Central memory CD8-positive, alpha-beta T cell (primary cell): ENCODE measurements around the gene PLIN5.
"Not testable (repeated sequence)": the region's sequence is repeated elsewhere in the genome, so short reads cannot be mapped to it uniquely, and the experiment has no call there.

Experiments
- ATAC-seq: fragments of 150-1000 bp; cut with Tn5 transposase; replicated peaks from 2 replicates; pipeline ENCODE4 v1.10.0; 2022; ENCODE audit warnings: mild to moderate bottlenecking, moderate FRiP score, moderate number of reproducible peaks; ENCODE audit not compliant: poor library complexity, severe bottlenecking; ENCODE audit errors: extremely low read depth
- DNase-seq, 2 donors: peaks; one replicate each; pipeline ENCODE4 v3.0.0; 2021; ENCODE audit warnings: low spot score in 2 of 2
- H3K27ac Mint-ChIP-seq: one replicate; pipeline ENCODE4 v1.8.0; 2022; ENCODE audit warnings: low read depth, mild to moderate bottlenecking, moderate library complexity, mixed read lengths
- H3K27me3 Mint-ChIP-seq: one replicate; pipeline ENCODE4 v1.8.0; 2022; ENCODE audit warnings: mixed read lengths
- H3K36me3 Mint-ChIP-seq: one replicate; pipeline ENCODE4 v1.8.0; 2022; ENCODE audit warnings: mild to moderate bottlenecking, moderate library complexity, mixed read lengths; ENCODE audit not compliant: insufficient read depth
- H3K4me1 Mint-ChIP-seq: one replicate; pipeline ENCODE4 v1.8.0; 2022; ENCODE audit warnings: mixed read lengths
- H3K4me3 Mint-ChIP-seq: one replicate; pipeline ENCODE4 v1.8.0; 2022; ENCODE audit warnings: mild to moderate bottlenecking, moderate library complexity, mixed read lengths
- H3K9me3 Mint-ChIP-seq: one replicate; pipeline ENCODE4 v1.8.0; 2022; ENCODE audit warnings: mixed read lengths

Gene PLIN5

GRCh38 chr19:4576016-4576933, 41.3 kb upstream of the PLIN5 start:
- no peak for ATAC-seq
- Mint-ChIP-seq H3K9me3 (no peaks in the 10 kb centered on the region), H3K4me1 (no peaks in the 10 kb centered on the region), H3K27me3 (peaks cover 51% of the 10 kb centered on the region), H3K36me3 (peaks cover 2% of the 10 kb centered on the region), H3K27ac (no peak overlapping the region), H3K4me3 (no peak overlapping the region)
- DNase-seq, result peak; percentile 40 to 68

DNA sequence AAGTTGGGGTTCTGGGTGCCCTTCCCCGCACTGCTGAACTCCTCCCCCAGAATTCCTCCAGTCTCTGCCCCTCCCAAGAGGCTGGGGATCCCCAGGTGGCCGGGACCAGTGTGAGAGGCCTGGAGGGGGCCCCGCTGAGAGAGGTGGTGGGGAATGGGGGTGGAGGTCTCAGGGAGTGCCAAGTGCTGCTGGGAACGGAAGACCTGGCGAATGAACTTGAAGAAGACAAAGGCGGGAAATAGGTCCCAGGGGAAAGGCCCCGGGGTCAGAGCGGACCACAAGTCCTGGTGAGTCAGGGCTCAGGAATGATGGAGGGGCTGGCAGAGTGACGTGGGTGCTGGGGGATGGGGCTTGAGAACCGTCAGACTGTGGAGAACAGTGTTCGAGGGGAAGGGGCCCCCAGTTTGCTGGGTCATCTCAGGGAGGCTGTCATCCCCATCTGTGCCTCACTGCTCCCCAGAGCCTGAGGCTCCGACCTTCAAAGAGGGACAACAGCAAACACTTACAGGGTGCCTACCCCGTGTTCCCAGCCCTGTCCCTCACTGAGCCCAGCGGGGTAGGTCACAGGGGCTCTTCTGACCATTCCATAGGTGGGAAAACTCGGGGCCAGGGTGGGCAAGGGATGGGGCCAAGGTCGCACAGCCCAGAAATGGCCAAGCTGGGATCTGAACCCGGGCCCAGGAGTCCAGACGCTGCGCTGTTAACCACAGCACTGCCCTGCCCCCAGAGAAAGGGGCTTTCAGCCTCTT, 40.4 kb upstream of the PLIN5 start:
- ATAC-seq, result no peak
- Mint-ChIP-seq H3K27ac (no peak overlapping the region), H3K9me3 (no peaks in the 10 kb centered on the region), H3K36me3 (peaks cover 2% of the 10 kb centered on the region), H3K27me3 (peaks cover 51% of the 10 kb centered on the region), H3K4me3 (no peak overlapping the region), H3K4me1 (no peaks in the 10 kb centered on the region)
- DNase-seq, result no peak

- H3K36me3 Mint-ChIP-seq, result peaks cover 2% of the 10 kb centered on the region
- no peak overlapping the region for H3K4me3 Mint-ChIP-seq
- H3K4me1 Mint-ChIP-seq, result no peaks in the 10 kb centered on the region
These were observed 38.7 kb upstream of the PLIN5 start for GRCh38 chr19:4573682-4574081.

DNA sequence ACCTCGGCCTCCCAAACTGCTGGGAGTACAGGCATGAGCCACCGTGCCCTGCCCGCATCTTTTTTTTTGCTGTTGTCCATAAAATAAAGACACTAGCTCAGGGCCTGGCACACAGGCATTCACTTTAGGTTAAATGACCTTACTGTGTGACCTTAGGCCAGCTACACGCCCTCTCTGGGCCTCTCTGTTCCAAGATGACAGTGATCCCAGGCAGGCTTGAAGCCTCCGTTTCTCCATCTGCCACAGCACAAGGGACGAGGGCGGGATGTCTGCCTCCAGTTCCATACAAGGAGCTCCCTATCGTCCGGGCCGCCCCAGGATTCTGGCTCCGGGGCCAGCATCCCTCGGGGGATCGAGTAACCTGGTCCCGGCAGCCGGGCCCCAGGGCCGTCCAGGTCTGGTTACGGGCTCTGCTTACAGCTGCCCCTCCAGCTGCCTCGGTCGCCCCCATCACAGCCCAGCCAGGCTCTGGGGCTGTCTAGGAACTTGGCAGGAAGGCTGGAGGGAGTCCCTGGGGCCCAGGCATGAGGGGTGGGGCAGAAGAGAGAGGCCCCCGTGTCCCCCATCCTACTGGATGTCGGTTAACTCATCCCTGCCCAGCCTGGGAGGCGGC, 36.4 kb upstream of the PLIN5 start:
- Mint-ChIP-seq H3K4me1 (no peaks in the 10 kb centered on the region), H3K36me3 (peaks cover 5% of the 10 kb centered on the region), H3K4me3 (no peak overlapping the region), H3K27ac (no peak overlapping the region), H3K27me3 (peaks cover 33% of the 10 kb centered on the region), H3K9me3 (no peaks in the 10 kb centered on the region)
- no peak for DNase-seq
- ATAC-seq, result no peak

More at GRCh38 chr19:4573682-4574081, 38.7 kb upstream of the PLIN5 start:
- Mint-ChIP-seq H3K27ac (no peak overlapping the region), H3K9me3 (no peaks in the 10 kb centered on the region), H3K27me3 (peaks cover 35% of the 10 kb centered on the region)
- ATAC-seq, result no peak
- DNase-seq, result no peak

DNA sequence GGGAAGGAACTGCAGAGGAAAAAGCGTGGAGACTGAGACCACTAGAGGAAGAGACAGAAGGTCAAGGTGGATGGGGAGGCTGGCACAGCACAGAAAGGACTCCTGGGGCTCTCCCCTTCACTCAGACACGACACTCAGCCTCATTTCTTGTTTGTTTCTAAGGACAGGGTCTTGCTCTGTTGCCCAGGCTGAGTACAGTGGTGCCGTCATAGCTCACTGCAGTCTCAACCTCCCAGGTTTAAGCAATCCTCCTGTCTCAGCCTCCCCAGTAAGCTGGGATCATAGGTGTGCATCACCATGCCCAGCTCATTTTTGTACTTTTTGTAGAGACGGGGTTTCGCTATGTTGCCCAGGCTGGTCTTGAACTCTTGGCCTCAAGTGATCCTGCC, 35.9 kb upstream of the PLIN5 start:
- DNase-seq (no peak), ATAC-seq (no peak)
- Mint-ChIP-seq H3K4me3 (no peak overlapping the region), H3K4me1 (no peaks in the 10 kb centered on the region), H3K36me3 (peaks cover 5% of the 10 kb centered on the region), H3K27me3 (peaks cover 28% of the 10 kb centered on the region), H3K27ac (no peak overlapping the region), H3K9me3 (no peaks in the 10 kb centered on the region)

- DNase-seq (no peak), ATAC-seq (no peak)
- H3K36me3 Mint-ChIP-seq, result peaks cover 5% of the 10 kb centered on the region
- H3K27ac Mint-ChIP-seq, result no peak overlapping the region
- peaks cover 23% of the 10 kb centered on the region for H3K27me3 Mint-ChIP-seq
- no peaks in the 10 kb centered on the region for H3K9me3 Mint-ChIP-seq
- H3K4me3 Mint-ChIP-seq, result no peak overlapping the region
- H3K4me1 Mint-ChIP-seq, result no peaks in the 10 kb centered on the region
These were observed 35.4 kb upstream of the PLIN5 start for GRCh38 chr19:4570402-4570801.

DNA sequence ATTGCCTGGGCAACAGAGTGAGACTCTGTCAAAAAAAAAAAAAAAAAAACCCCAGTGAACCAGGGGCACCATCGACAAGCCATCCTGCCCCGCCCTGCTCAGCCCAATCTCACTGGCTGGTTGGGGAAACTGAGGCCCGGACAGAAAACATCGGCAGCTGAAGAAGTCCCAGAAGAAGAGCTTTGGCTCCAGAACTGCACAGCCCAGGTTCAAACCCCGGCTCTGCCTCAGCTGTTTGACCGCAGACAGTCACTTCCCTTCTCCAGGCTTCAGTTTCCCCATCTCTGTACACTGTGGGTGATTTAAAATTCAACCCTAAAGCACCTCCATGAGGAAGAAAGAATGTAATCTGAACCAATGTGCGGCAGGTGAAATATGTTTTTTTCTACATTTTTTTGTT, 33.9 kb upstream of the PLIN5 start:
- ATAC-seq (no peak), DNase-seq (no peak)
- Mint-ChIP-seq H3K36me3 (peaks cover 5% of the 10 kb centered on the region), H3K27ac (no peak overlapping the region), H3K4me3 (no peak overlapping the region), H3K4me1 (no peaks in the 10 kb centered on the region), H3K9me3 (no peaks in the 10 kb centered on the region), H3K27me3 (peaks cover 17% of the 10 kb centered on the region)

- Mint-ChIP-seq H3K27ac (no peak overlapping the region), H3K36me3 (peaks cover 5% of the 10 kb centered on the region), H3K9me3 (no peaks in the 10 kb centered on the region), H3K4me3 (no peak overlapping the region), H3K27me3 (peaks cover 17% of the 10 kb centered on the region), H3K4me1 (no peaks in the 10 kb centered on the region)
- DNase-seq, result peak; percentile 38 to 50
- ATAC-seq, result no peak
These were observed 32.6 kb upstream of the PLIN5 start for GRCh38 chr19:4567584-4568071.

DNA sequence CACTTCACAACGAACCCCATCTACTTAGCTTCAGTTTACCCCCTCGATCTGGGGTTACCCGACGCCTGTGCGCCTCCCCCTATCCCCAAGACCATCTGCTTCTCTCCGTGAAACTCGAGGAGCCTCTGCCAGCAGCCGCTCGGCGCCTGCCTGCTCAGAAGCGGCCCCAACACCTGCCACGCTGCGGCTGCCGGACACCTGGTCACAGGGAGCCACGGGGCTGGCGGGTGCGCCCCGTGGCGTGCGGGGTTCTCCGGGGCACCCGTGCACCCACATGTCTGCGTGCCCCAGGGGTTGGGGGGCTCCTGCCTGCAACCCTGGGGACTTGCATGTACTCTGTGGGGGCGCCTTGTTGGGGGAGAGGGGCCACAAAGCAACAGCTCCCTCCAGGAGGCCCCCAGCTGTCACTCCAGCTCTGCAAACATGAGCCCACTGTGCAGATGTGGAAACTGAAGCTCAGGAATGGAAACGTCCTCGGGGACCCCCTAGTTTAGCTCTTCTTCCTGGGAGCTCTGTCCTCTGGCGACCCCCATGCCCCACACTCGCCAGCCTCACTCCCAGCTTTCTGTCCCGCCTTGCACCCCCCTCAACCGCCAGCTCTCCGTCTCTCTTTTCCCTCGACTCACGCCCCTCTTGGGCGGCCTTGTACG, 31.5 kb upstream of the PLIN5 start:
- ATAC-seq, result no peak

GRCh38 chr19:4563562-4563961, 28.5 kb upstream of the PLIN5 start:
- H3K27me3 Mint-ChIP-seq, result peaks cover 24% of the 10 kb centered on the region
- H3K9me3 Mint-ChIP-seq, H3K4me3 Mint-ChIP-seq, DNase-seq, H3K4me1 Mint-ChIP-seq, ATAC-seq, H3K36me3 Mint-ChIP-seq, H3K27ac Mint-ChIP-seq: not testable (repeated sequence)

More for the DNA sequence above, 31.5 kb upstream of the PLIN5 start:
- no peak overlapping the region for H3K27ac Mint-ChIP-seq
- H3K4me1 Mint-ChIP-seq, result no peaks in the 10 kb centered on the region
- peaks cover 5% of the 10 kb centered on the region for H3K36me3 Mint-ChIP-seq
- DNase-seq, result no peak
- H3K4me3 Mint-ChIP-seq, result no peak overlapping the region
- no peaks in the 10 kb centered on the region for H3K9me3 Mint-ChIP-seq
- H3K27me3 Mint-ChIP-seq, result peaks cover 17% of the 10 kb centered on the region

- not testable (repeated sequence) for H3K36me3 Mint-ChIP-seq, H3K9me3 Mint-ChIP-seq, H3K27ac Mint-ChIP-seq, DNase-seq, H3K4me3 Mint-ChIP-seq, H3K4me1 Mint-ChIP-seq
- peak; percentile 24 for ATAC-seq
- H3K27me3 Mint-ChIP-seq, result peaks cover 13% of the 10 kb centered on the region
These were observed 27.1 kb upstream of the PLIN5 start for GRCh38 chr19:4562085-4562484.

DNA sequence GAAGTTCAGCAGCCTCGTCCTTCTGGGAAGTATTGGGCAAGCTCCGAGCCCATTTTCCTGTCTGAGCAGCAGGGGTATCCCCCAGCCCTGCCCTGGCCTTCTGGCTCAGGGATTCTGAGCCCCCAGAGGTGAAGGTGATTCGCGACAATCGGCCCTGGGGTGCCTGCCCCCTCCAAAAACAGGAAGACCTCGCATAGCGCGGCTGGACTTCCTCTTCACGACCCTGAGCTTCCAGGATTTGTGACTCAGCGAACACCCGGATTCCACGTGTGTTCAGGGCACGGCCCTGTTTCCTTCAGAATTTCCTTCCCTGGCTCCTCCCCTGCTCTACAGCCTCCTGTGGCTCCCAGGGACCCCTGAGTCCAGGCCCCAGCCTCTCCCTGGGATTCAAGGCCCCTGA, 24.5 kb upstream of the PLIN5 start, which contains the start of gene SEMA6B:
TSS of gene SEMA6B (minus strand) at position 116 of the 400 bp plus-strand sequence. CDS start 1,227 bp downstream, outside the sequence.
- Mint-ChIP-seq H3K27ac (no peak within 1 kb of the TSS), H3K36me3 (peaks cover 2% of the 10 kb centered on the region), H3K27me3 (peaks cover 8% of the 10 kb centered on the region), H3K9me3 (no peaks in the 10 kb centered on the region), H3K4me3 (no peak within 1 kb of the TSS), H3K4me1 (no peaks in the 10 kb centered on the region)
- ATAC-seq (no peak), DNase-seq (no peak)
